HG03457 (cell line): ENCODE measurements around the gene NPAS3.

ENCODE experiments used
- ATAC-seq: cut with Tn5 transposase; IDR thresholded peaks from one replicate; pipeline ENCODE4 v1.9.1; 2021; ENCODE audit warnings: moderate number of reproducible peaks; ENCODE audit not compliant: unreplicated experiment

Gene NPAS3

DNA sequence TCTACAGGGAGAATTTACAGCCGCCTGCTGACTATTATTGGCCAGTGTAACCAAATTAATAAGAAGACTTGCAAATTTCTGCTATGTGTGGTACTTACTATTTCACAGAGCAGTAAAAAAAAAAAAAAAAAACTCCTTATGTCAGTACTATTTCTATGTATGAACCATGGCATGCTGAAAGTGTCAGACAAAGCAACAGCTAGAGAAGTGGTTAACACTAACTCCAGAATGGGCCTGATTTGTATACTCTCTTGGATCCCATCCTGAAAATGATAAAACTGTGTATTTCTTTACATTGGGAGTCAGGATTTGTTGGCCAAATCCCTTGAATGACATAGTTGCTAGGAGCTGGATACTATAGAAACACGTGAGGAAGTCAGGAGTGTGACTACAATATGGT lies 595.4 kb downstream of the NPAS3 start:
- no peak for ATAC-seq

DNA sequence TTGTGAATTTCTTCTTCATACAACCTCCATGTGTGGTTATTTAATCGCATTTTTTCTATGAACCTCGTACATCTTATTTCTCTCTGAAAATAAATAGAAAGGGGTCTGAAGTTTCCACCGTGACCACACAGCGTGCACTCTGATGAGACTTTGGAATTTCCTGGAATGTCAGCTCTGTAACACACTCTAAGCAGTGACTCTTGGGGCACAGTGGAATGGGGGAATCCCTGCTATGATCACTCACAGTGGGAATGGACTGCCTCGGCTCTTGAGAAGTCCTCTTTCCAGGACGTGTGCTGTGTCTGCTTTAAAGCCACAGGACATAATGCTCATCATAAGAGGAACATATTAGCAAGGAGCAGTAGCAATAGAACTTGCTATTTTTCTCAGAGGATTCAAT lies 596.0 kb downstream of the NPAS3 start:
- no peak for ATAC-seq

DNA sequence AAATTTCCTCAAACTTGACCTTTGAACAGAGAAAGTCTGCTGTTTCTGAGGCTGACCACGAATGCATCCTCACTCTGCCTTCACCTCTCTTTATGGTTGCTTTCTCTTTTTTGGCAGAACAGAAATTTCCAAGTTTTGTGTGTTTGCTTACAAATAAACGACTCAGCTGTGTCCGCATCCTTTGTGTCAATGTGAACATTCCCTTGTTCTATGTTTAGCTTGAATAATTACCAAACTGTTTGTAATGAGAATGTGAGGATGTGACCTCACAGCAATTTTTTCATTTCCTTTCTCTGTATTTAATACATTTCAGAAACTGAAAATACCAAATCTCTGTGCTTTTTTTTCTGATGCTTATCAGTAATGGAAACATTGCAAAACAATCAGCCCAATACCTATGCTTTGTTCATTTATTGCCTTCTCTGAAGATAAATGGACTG lies 601.3 kb downstream of the NPAS3 start:
- no peak for ATAC-seq

DNA sequence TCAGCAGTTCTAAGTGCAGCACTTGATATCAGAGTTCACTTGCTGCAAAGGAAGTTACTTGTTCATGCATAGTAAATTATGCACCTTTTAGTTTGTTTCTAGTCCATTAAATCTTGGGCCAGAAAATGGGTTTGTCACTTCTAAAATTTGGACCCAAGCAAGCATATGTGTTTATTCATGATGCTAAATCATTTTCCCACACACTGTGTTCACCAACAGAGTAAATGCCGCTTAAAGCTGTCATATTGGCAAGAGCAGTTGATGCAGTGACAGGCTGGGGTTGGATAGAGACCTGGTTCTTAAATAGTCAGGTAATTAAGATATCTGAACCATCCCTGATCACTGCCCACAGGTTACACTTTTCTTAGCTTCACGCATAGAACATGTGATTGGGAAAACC lies 602.5 kb downstream of the NPAS3 start:
- ATAC-seq = no peak

DNA sequence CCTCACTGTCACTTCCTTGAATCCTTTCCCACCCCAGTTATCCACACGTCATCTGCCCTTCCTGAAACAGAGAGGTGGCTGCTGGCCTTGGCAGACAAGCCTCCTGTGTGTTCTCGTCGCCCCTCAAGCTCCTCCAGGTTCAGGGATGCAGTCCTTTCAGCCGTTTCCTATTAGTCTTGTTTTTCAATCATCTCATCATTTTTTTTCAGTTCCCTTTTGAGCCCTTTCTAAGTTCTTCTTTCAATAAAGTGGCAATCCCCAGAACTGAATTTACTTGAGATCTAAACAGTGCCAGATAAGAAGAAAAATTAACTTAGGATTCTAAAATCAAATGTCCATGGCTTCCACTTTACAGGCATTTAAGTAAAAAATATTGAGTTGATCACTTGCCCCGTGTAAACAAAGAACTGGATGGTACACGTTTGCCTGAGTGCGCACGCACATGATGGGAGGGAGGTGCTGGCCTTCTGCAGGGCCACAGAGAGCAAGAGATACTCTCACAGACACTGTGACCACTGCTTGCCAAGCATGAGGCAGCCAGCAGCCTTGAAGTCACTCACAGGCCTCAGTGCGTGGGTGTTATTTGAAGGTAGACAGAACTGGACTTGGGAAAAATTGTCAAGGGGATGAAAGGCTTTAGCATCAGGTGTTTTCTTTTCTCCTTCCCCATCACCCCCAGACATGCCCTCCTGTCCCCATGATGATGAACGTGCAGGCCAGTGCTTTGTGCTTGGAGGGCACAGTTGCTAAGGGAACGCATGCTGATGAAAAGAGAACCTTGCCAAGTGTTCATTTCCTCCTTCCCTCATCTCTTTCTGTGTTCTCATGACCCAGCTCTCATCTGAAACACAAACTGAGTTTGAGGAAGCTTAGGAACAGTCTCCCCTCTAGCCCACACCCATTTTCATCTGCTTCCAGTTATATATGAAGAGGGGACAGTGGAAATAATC lies 603.9 kb downstream of the NPAS3 start:
- no peak for ATAC-seq

DNA sequence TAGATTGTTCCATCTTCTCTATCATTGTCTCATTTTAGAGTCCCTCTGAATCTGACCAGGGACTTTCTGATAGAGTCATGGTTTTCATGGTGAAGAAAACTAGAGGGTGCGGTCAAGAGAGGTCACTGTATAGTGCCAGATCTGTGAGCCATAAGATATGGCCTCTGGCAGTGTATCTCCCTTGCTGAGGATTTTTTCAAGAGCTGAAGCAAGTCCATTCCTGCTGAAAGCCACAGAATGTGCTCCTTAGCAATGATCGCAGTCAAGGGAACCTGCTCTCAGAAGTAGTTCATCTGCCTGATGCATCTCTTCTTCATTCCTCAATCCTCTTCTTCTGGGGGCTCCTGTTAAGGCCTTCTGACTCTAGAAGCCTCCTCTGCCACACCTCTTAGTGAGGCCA lies 607.0 kb downstream of the NPAS3 start:
- no peak for ATAC-seq

DNA sequence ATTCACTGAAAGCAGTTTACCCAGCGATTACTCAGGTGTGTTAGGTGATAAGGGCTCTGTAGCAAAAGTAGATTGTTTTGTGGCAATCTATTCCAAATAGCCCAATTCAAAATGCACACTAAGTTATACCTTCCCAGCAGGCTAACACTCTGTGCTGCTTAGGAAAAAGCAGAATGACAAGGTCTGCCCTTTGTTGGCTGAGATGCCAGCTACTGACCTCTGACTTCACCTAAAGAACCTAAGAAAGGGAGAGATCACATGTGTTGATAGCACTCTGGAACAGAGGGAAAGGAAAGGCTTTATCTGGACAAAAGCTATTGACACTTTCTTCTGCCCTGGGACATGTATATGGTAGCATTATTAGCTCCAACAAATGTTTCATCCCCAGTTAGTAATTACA lies 609.9 kb downstream of the NPAS3 start:
- no peak for ATAC-seq

DNA sequence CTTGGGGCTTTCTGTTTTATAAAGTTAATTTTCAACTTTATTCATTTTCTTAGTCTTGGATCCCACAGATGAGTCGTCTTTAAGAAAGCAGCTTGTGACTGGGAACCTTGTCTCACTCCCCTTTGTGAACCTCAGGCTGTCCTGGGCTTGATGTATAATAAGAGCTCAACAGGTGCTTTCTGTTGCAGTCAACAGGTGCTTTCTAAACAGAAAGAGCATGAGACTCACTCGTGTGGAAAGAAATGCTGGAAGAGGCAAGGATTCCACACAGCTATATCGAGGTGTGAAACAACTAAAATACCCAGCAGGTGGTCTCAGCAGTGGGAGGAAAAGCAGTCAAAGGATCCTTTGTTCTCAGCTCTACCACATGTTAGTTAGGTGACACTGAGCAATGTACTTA lies 613.3 kb downstream of the NPAS3 start:
- no peak for ATAC-seq

DNA sequence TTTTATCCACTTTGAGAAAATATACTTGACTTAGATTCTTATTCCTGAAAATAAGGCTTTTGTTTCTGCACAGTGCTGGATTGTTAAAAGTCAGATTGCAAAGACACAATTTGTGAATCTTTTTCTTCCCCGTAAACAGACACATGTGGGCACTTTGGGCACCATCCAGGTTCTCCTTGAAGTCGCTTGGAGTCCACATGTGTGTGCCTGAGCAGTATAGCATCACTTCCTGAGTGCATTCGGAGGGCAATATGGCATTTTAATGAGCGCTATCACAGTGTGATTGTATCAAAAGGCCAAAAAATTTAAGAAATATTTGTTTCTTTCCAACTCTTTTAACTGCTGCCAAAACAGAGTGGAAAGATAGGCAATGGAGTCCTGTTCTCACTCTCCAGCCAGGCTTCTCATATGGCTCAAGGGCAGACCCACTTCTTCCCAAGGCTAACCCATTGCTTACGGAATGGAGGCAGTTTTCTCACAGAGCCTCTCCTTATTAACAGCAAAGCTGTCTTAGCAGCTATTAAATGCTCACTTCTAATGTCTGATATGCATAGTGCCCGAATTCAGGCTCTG lies 615.1 kb downstream of the NPAS3 start:
- ATAC-seq = no peak

DNA sequence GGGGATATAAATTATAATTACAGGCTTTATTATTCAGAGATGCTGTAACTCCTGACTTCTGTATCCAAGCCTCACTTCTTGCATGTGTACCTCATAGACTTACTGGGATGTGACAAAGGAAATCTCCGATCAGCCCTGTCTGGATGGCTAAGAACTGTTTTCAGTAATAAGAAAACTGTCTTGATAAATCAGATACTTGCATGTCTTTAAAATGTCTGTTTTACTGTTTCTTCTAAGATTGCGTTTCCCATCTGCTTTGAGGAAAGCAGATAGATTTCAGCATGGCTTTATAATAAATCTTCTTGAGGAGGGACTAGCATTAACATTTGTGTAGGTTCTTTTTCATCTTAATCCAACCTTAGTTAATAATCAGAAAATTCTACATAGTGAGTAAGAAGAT lies 616.3 kb downstream of the NPAS3 start:
- ATAC-seq = no peak

DNA sequence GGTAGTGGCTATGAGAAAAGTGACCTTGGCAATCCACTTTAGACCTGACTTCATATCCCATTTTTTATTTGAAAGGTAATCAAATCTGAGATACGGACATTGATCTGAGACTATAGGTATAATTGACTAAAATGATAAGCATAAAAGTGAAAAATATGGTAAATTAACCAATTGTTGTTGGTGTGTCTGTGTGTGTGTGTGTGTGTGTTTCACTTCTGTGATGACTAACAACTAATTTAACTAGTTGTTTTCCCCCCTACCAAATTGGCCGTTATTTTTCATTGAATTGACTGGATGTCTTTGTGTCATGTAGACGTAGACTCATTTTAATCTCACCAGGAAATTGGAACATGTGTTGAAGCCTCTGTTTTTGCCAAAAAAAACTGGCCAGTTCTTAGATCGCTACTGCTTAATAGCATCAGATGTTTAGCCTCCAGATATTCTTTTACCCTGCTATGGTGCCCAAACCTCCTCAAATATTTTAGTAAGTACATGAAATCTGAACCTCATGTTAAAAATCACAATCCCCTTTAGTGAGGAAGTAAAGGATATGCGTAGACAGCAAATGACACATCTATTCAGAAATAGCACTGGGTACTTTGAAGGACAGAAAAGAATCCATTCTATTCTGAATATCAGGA lies 617.2 kb downstream of the NPAS3 start:
- ATAC-seq = no peak

DNA sequence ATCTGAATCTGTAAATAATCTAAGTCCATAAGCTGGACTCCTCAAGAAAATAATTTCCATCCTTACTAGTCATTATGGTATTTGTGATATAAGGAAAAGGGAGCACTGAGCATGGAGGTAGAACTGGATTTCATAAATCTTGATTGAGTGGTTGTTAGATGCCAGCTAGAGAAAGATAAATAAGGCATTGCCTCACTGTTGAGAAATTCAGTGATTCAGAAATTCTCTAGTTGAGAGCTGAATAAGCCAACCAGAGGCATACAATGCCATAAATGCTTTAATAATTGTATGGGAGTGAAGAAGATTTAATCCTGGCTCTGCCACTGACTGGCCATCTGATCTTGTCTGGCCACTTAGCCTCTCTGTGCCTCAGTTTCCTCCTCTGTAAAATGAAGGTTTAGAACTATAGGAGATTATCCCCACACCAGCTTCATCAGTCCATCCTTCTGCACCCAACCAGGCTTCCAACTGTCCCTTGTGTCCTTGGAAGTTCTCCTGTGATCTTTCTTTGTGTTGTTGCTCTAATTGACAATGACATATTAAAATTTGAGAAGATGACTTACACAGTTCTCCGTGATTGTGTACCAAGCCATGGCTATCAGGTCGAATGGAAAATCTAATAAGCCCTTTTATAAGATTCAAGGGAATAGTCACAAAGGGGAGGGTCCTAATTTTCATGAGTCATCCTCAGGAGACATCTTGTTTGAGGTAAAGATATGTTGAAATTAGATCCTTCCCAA lies 617.9 kb downstream of the NPAS3 start:
- ATAC-seq = no peak

DNA sequence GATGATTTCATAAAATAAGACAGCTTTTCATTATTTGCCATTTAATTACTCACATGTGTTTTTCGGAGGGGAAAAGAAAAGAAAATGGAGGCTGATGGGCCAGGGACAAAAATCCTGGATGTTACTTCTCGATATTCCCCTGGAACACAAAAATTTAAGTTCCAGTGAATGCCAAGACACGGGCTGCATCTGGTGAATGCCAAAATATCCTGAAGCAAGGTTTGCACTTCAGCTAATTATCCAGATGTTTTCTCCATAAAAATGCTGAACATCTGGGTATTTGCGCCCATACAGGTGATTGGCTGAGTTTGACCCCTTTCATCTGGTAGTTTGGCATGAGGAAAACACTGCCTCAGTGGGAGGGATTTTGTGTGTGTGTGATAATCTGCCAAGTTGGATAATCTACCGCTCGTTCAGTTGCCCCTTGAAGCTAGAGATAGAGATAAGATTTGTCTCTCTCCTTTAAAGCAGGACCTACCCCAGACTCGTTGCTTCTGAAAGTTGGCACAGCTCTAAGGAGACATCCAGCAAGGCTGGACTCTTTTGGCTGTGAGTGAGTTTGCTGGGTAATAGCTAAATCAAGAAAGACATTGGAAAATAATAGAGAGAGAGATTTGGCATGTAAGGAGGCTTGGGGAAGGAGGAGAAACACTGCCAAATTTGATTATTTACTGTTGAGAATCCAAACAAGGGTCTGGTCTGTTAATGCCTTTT lies 622.2 kb downstream of the NPAS3 start:
- ATAC-seq = no peak

DNA sequence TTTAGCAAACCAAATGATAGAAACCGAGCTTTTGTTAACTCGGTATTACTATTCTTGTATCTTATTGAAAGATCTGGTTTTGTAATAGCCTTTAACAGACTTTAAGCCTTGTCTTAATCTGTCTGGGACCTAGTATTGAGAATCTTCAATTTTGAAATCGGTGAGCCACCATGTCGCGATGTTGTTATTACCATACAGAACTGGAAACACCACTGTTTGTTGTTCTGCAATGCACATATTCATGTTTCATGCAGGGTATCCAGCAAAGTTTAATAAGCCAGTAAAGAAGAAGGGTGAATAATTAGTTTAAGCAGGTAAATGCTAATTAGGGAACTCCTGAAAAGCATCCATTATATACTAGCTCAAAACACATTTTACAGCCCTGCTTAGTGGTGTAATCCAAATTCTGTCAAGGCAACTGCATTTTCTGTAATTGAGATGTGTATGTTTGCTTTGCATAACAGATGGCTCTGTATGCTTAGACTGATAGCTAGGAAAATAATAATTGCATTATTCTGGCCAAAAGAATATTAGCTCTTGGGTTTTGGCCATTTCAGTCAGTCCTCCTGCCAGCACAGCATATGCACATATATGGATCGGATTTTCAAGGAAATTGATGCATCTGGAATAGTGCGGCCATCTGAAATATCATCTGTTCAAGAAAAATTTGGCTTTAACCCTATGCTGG lies 623.0 kb downstream of the NPAS3 start:
- ATAC-seq = no peak

DNA sequence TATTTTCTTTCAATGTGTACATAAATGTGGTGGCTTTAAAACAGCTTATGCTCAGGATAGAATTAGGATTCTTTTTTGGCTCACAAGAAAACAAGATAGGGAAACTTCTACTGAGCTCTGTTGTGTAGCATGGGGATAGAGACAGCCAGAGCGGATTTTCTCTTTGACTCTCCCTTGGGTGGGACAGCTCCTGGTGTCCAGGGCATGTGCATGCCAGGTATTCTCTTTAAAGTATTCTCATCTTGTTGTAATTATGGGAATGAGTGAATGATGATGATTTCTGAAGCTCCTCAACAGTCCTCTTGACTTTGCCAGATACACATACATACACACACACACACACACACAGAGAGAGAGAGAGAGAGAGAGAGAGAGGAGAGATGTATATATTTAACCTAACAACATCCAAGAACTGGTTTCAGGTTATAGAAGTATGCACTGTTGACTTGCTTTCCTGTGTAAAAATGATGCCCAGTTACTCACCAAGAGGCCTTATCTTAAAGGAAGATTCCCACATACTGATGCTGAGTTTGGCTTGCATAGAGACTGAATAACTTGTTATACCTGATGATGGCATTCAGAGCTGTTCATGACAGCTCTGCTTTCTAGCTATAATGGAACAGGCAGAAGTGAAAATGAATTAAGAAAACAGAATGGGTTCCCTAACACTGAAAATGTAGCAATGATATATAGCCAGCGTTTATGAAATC lies 624.7 kb downstream of the NPAS3 start:
- ATAC-seq = no peak

DNA sequence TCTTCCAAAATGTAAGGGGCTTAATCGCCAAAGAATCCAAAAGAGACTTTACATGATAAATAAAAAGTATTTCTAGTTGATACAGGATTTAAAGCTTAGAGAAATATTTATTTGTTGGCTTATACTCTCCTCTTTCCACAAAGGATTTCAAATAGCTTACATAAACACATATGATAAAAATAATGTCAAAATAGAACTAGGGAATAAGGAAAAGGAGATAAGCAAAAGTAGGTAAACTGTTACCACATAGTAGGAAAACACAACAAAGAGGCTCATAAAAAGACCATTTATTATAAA lies 625.2 kb downstream of the NPAS3 start:
- ATAC-seq = no peak

DNA sequence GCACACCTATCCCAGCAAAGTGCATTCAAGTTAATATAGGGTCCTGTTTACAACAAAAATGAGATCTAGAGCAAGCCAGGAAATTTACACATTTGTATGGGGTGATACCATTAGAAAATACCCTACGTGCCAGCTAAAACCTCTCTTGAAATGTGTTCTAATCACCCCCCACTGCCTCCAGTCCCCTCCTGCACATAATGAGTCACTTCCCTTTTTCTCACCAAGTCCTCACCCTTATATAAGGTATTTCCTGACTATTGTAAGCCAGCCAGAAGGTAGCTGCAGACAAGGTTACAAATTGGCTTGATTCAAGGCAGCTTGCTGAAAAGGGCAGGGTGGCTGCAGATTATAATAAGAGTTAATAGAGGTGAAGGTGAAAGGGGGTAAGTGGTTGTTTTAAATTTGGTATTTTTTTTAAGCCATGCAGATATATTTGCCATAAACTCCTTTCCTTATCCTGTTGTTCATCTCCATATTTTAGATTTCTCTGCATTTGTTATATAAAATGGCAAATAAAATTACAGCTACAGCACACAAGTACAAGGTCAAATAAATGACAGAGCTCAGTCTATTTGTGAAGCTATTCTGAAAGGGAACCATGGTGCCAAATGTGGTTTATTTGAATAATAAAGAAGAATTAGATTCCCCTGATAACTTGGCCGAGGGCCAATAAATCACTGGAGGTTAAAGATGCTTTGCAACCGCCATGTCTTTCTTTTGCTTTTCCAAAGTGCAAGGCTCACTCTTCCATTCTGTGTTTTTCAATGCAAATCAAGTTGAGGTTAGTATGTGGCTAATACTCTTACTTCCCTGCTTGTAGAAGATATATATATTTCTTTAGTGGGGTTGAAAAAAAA lies 626.3 kb downstream of the NPAS3 start:
- peak; percentile 85 for ATAC-seq

DNA sequence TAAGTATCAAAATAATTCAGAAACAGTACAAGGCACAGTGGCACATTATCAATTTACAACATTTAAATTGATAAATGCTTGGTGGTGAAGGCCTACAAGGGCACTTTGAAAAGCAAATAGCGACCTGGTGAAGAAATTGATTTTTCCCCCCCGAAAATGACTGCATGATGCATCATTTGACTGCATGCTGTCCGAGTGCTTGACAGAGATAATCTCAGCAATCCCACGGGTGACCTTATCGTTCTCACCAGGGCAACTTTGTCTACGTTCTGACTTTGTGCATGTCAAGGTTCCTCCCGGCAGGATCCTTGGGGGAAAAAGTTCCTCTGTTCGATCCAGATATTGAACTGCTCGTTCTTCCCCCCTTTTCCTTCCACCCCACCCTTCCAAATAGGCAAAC lies 627.4 kb downstream of the NPAS3 start:
- ATAC-seq = no peak
